Fibroblast of villous mesenchyme (primary cell): ENCODE results near the gene TPMT. TPM values are rescaled to one million over a fixed set of nuclear protein-coding genes. Genes with fewer than 3 reads are reported as not detected.
A peak's percentile ranks its signal among the peaks of the same experiment; 100 is the strongest.
"Not testable (repeated sequence)": the region's sequence is repeated elsewhere in the genome, so short reads cannot be mapped to it uniquely, and the experiment has no call there.

Experiments
- DNase-seq: peaks from one replicate; pipeline ENCODE4 v3.0.0-alpha.2; 2010; ENCODE audit warnings: low read depth
- H3K4me3 ChIP-seq: 2 replicates; pipeline ENCODE4 v1.5.1; 2011; ENCODE audit warnings: low read depth, mild to moderate bottlenecking, low read length
- CTCF ChIP-seq: IDR thresholded peaks from 2 replicates; pipeline ENCODE4 v1.5.1; 2012; ENCODE audit warnings: low read depth, mild to moderate bottlenecking, low read length; ENCODE audit not compliant: insufficient read depth
- total RNA-seq: library from RNA; depleted of rRNA; stranded (reverse); fragments of >200 nt; gene quantifications from 2 replicates; pipeline ENCODE4 v1.2.3, GENCODE V29; 2012

The TPMT gene
- total RNA-seq, 1 donor: 16.4 TPM

GRCh38 chr6:18161431-18161830 is 6.6 kb upstream of the TPMT start:
- no peak for TF ChIP-seq CTCF
- H3K4me3 ChIP-seq: no peak overlapping the region
- DNase-seq: peak; percentile 11

GRCh38 chr6:18160911-18161310 is 6.0 kb upstream of the TPMT start:
- DNase-seq: no peak
- no peak overlapping the region for H3K4me3 ChIP-seq
- TF ChIP-seq CTCF: no peak

- peak overlapping the region; percentile 98 for H3K4me3 ChIP-seq
- DNase-seq: peak; percentile 39
- peak; percentile 38 for TF ChIP-seq CTCF
Measured at GRCh38 chr6:18155864-18156421, 1.1 kb upstream of the TPMT start.

- TF ChIP-seq CTCF: no peak
- H3K4me3 ChIP-seq: peak within 1 kb of the TSS; percentile 98
Measured at GRCh38 chr6:18155150-18155863, 430 bp upstream of the TPMT start, which contains the start of gene KDM1B. KDM1B (plus strand) TSS chr6:18155422; CDS start chr6:18159896, 4,474 bp downstream.

GRCh38 chr6:18153311-18153703 is 1.6 kb downstream of the TPMT start:
- no peak for DNase-seq
- no peak overlapping the region for H3K4me3 ChIP-seq
- TF ChIP-seq CTCF: no peak

More at GRCh38 chr6:18155150-18155863, 430 bp upstream of the TPMT start, which contains the start of gene KDM1B:
- DNase-seq: peak; percentile 99

- no peak overlapping the region for H3K4me3 ChIP-seq
- TF ChIP-seq CTCF: no peak
- no peak for DNase-seq
Measured at GRCh38 chr6:18151801-18152200, 3.1 kb downstream of the TPMT start.

- not testable (repeated sequence) for H3K4me3 ChIP-seq, DNase-seq
Measured at GRCh38 chr6:18151391-18151790, 3.5 kb downstream of the TPMT start.
